Panc1 (cell line): ENCODE measurements around the gene PANK4. TPM values are rescaled to one million over a fixed set of nuclear protein-coding genes. Genes with fewer than 3 reads are reported as not detected.
"Not testable (repeated sequence)": the region's sequence is repeated elsewhere in the genome, so short reads cannot be mapped to it uniquely, and the experiment has no call there.

ENCODE experiments used
- ATAC-seq: fragments of 200-7000 bp; cut with Tn5 transposase; 2 replicates; pipeline ENCODE4 v1.9.1; 2020; ENCODE audit warnings: mild to moderate bottlenecking, moderate library complexity
- BruUV-seq: library from RNA; stranded (reverse); fragments of 400-500 nt; replicated peaks from 2 replicates; lab custom pipeline; 2021; lab: Mats Ljungman, UMichigan
- CTCF ChIA-PET: fragments of 300-600 bp; sonication (Branson Sonifier 250); formaldehyde crosslinking; loops from one replicate; lab custom pipeline; 2022; ENCODE audit warnings: antibody characterized with exemption; lab: Charles Lee
- POLR2A ChIA-PET: fragments of 300-600 bp; sonication (Branson Sonifier 250); formaldehyde crosslinking; loops from one replicate; lab custom pipeline; 2022; ENCODE audit warnings: antibody characterized with exemption; lab: Charles Lee
- DNase-seq: peaks from one replicate; pipeline ENCODE4 v3.0.0-alpha.2; 2010; ENCODE audit warnings: low read depth, low spot score
- H3K27ac ChIP-seq: 2 replicates; pipeline ENCODE4 v1.5.1; 2011; ENCODE audit warnings: mild to moderate bottlenecking, low read length, inconsistent platforms
- H3K27me3 ChIP-seq: fragments of 200-500 bp; sonication (Bioruptor generic); 2 replicates; pipeline ENCODE4 v1.6.0; 2014; ENCODE audit warnings: low read length, inconsistent platforms; ENCODE audit not compliant: control insufficient read depth, insufficient read depth
- H3K36me3 ChIP-seq: fragments of 200-500 bp; sonication (Bioruptor generic); 2 replicates; pipeline ENCODE4 v1.5.1; 2014; ENCODE audit warnings: inconsistent platforms, mild to moderate bottlenecking, low read length, moderate library complexity; ENCODE audit not compliant: control insufficient read depth, insufficient read depth
- H3K4me1 ChIP-seq: 2 replicates; pipeline ENCODE4 v1.5.1; 2011; ENCODE audit warnings: inconsistent platforms, mild to moderate bottlenecking, low read length, moderate library complexity; ENCODE audit not compliant: control insufficient read depth, insufficient read depth
- H3K4me3 ChIP-seq, 2 experiments: 2 replicates each; pipeline ENCODE4 v1.5.1; 2011 to 2012; ENCODE audit warnings: low read depth in 2 of 2, low read length in 2 of 2, mild to moderate bottlenecking in 2 of 2, inconsistent platforms in 1 of 2, moderate library complexity in 1 of 2
- H3K9me3 ChIP-seq: fragments of 200-500 bp; sonication (Bioruptor generic); 2 replicates; pipeline ENCODE4 v1.5.1; 2014; ENCODE audit warnings: low read depth, mild to moderate bottlenecking, inconsistent platforms, low read length, moderate library complexity; ENCODE audit not compliant: control insufficient read depth, insufficient read depth
- POLR2AphosphoS5 ChIP-seq: IDR thresholded peaks from 2 replicates; pipeline ENCODE4 v1.6.1; 2012; ENCODE audit warnings: mild to moderate bottlenecking, low read depth, low read length, moderate library complexity
- SIN3A ChIP-seq: IDR thresholded peaks from 2 replicates; pipeline ENCODE4 v1.6.1; 2012; ENCODE audit warnings: low read depth, mild to moderate bottlenecking, low read length, moderate library complexity, borderline replicate concordance; ENCODE audit not compliant: insufficient read depth
- TCF7L2 ChIP-seq: IDR thresholded peaks from 2 replicates; pipeline ENCODE4 v1.6.1; 2011; ENCODE audit warnings: mild to moderate bottlenecking, low read depth, low read length, inconsistent platforms
- in situ Hi-C: cut with HindIII; loops from 2 replicates; pipeline ENCODE4 v1.10.0; 2016; ENCODE audit warnings: low sequenced_read_pairs, low pct_unique_long_range_greater_than_20kb
- intact Hi-C: fragments of 100-400 bp; cut with micrococcal nuclease; formaldehyde crosslinking; loops from one replicate; pipeline ENCODE4 v1.10.0; 2022; ENCODE audit not compliant: unreplicated experiment
- total RNA-seq: library from RNA; stranded (reverse); gene quantifications from one replicate; pipeline ENCODE4 v1.2.1, GENCODE V29; 2021; ENCODE audit not compliant: unreplicated experiment
- TF ChIP-seq, protein P1 (sequence below), 2 experiments: IDR thresholded peaks; 2 replicates each; pipeline ENCODE4 v1.6.1; 2011 to 2012; ENCODE audit warnings: low read depth in 2 of 2, control low read depth in 1 of 2, low read length in 1 of 2, mild to moderate bottlenecking in 1 of 2, moderate library complexity in 1 of 2; ENCODE audit not compliant: insufficient read depth in 1 of 2
- TF ChIP-seq, protein P2 (sequence below): fragments of 450-650 bp; IDR thresholded peaks from 2 replicates; pipeline ENCODE4 v1.5.1; 2017; ENCODE audit warnings: mild to moderate bottlenecking

PANK4 gene
- total RNA-seq, 1 experiment from 2014 or later: 35.9 TPM

DNA sequence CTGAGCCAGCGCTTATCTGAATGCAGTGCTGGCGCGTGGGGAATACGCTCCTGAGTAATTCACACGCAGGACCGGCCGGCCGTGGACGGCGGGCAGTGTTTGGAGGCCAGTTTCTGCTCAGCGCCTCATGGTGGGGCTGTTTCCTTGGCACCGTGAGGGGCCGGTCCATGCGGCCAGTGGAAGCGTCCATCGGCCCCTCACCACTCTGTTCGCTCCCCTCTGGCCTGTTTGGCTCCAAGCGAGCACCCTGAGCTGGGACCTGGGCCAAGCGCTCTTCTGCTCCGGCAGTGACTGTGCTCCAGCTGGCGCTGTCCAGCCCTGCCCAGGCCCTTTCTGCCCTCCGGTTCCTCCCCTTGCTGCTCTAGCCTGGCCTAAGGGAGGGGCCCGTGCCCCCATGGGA, 66.6 kb downstream of the PANK4 start:
- CTCF ChIA-PET: interaction anchor here (1.1 kb wide), 1 partner anchor 10 kb away, joined by 4 read pairs; no protein-coding TSS in a partner anchor
- Histone ChIP-seq H3K36me3 (no peaks in the 10 kb centered on the region), H3K4me1 (peaks cover 100% of the 10 kb centered on the region), H3K27ac (peak overlapping the region; percentile 95), H3K9me3 (no peaks in the 10 kb centered on the region), H3K27me3 (no peaks in the 10 kb centered on the region), H3K4me3 (no peak overlapping the region)
- no TSS peak for BruUV-seq
- no peak for TF ChIP-seq SIN3A
- TF ChIP-seq, protein P1, sequence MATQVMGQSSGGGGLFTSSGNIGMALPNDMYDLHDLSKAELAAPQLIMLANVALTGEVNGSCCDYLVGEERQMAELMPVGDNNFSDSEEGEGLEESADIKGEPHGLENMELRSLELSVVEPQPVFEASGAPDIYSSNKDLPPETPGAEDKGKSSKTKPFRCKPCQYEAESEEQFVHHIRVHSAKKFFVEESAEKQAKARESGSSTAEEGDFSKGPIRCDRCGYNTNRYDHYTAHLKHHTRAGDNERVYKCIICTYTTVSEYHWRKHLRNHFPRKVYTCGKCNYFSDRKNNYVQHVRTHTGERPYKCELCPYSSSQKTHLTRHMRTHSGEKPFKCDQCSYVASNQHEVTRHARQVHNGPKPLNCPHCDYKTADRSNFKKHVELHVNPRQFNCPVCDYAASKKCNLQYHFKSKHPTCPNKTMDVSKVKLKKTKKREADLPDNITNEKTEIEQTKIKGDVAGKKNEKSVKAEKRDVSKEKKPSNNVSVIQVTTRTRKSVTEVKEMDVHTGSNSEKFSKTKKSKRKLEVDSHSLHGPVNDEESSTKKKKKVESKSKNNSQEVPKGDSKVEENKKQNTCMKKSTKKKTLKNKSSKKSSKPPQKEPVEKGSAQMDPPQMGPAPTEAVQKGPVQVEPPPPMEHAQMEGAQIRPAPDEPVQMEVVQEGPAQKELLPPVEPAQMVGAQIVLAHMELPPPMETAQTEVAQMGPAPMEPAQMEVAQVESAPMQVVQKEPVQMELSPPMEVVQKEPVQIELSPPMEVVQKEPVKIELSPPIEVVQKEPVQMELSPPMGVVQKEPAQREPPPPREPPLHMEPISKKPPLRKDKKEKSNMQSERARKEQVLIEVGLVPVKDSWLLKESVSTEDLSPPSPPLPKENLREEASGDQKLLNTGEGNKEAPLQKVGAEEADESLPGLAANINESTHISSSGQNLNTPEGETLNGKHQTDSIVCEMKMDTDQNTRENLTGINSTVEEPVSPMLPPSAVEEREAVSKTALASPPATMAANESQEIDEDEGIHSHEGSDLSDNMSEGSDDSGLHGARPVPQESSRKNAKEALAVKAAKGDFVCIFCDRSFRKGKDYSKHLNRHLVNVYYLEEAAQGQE (IDR thresholded peaks at IDR 0.05; ENCODE audit: insufficient read depth in 1 of 2, low read depth in 2 of 2, low read length in 1 of 2): peak; percentile 91 to 96
- TF ChIP-seq, protein P2, sequence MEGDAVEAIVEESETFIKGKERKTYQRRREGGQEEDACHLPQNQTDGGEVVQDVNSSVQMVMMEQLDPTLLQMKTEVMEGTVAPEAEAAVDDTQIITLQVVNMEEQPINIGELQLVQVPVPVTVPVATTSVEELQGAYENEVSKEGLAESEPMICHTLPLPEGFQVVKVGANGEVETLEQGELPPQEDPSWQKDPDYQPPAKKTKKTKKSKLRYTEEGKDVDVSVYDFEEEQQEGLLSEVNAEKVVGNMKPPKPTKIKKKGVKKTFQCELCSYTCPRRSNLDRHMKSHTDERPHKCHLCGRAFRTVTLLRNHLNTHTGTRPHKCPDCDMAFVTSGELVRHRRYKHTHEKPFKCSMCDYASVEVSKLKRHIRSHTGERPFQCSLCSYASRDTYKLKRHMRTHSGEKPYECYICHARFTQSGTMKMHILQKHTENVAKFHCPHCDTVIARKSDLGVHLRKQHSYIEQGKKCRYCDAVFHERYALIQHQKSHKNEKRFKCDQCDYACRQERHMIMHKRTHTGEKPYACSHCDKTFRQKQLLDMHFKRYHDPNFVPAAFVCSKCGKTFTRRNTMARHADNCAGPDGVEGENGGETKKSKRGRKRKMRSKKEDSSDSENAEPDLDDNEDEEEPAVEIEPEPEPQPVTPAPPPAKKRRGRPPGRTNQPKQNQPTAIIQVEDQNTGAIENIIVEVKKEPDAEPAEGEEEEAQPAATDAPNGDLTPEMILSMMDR: peak; percentile 72
- intact Hi-C loops (loop anchor here (10.0 kb wide), 1 partner anchor 85 kb away; no protein-coding TSS in a partner anchor), in situ Hi-C loops (no loop called here)
- DNase-seq (no peak), ATAC-seq (peak; percentile 58)
- POLR2A ChIA-PET: no interaction called here

DNA sequence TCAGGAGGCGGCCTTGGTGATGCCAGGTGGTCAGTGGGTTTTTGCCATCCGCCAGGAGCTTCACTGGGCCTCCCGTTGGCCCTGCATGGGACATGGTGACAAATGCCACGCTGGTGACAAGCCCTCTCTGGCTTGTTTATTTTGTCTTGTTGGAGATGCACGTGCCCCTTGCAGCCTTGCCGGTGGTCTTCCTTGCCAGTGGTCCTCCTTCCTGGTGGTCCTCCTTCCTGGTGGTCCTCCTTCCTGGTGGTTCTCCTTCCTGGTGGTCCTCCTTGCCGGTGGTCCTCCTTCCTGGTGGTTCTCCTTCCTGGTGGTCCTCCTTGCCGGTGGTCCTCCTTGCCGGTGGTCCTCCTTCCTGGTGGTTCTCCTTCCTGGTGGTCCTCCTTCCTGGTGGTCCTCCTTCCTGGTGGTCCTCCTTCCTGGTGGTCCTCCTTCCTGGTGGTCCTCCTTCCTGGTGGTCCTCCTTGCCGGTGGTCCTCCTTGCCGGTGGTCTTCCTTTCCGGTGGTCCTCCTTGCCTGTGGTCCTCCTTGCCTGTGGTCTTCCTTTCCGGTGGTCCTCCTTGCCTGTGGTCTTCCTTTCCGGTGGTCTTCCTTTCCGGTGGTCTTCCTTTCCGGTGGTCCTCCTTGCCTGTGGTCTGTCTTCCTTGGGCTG, 67.2 kb downstream of the PANK4 start:
- H3K4me3 ChIP-seq, POLR2A ChIA-PET, ATAC-seq, CTCF ChIA-PET, BruUV-seq, in situ Hi-C loops, H3K36me3 ChIP-seq, DNase-seq, H3K27me3 ChIP-seq, intact Hi-C loops, H3K9me3 ChIP-seq: not testable (repeated sequence)
- H3K27ac ChIP-seq: peak overlapping the region; percentile 95
- H3K4me1 ChIP-seq: peaks cover 100% of the 10 kb centered on the region

GRCh38 chr1:2458687-2459086, 67.7 kb downstream of the PANK4 start:
- ATAC-seq: 0 out of 2 replicates have a peak, but pooled peaks have one; percentile 9
- intact Hi-C loops: no loop called here
- no peaks in the 10 kb centered on the region for H3K9me3 ChIP-seq
- TF ChIP-seq SIN3A: no peak
- TF ChIP-seq TCF7L2: no peak
- TF ChIP-seq, protein P2: no peak
- TF ChIP-seq POLR2AphosphoS5: no peak
- TF ChIP-seq, protein P1 (IDR thresholded peaks at IDR 0.05; ENCODE audit: insufficient read depth in 1 of 2, low read depth in 2 of 2, low read length in 1 of 2): no peak
- in situ Hi-C loops: no loop called here
- H3K36me3 ChIP-seq: no peaks in the 10 kb centered on the region
- CTCF ChIA-PET: no interaction called here
- no peaks in the 10 kb centered on the region for H3K27me3 ChIP-seq
- BruUV-seq: no TSS peak
- H3K4me3 ChIP-seq: no peak overlapping the region
- H3K4me1 ChIP-seq: peaks cover 100% of the 10 kb centered on the region
- peak overlapping the region; percentile 95 for H3K27ac ChIP-seq
- DNase-seq: no peak
- POLR2A ChIA-PET: no interaction called here
